K562 (cell line): Measurements from ENCODE around the gene ADAMTS14. TPM values are rescaled to one million over a fixed set of nuclear protein-coding genes. Genes with fewer than 3 reads are reported as not detected.

Experiments used
- C11orf30 ChIP-seq: fragments of 450-650 bp; IDR thresholded peaks from 2 replicates; pipeline ENCODE4 v1.6.1; 2016; ENCODE audit warnings: low read depth, mild to moderate bottlenecking
- FOXA1 ChIP-seq: fragments of 450-650 bp; IDR thresholded peaks from 2 replicates; pipeline ENCODE4 v1.6.1; 2016; ENCODE audit warnings: mild to moderate bottlenecking, borderline replicate concordance
- MXI1 ChIP-seq: IDR thresholded peaks from 2 replicates; pipeline ENCODE4 v1.6.1; 2011; ENCODE audit warnings: low read depth, mild to moderate bottlenecking, improper control_type of control experiment, low read length
- MYC ChIP-seq, 2 experiments: fragments of 250-450 bp in 1 of 2; sonication (Bioruptor Pico) in 1 of 2; IDR thresholded peaks; 2 replicates each; pipeline versions ENCODE4 v1.5.1 to v1.6.1; 2012 to 2021; ENCODE audit warnings: low read depth in 2 of 2, borderline replicate concordance in 1 of 2, improper control_type of control experiment in 1 of 2, low read length in 1 of 2, mild to moderate bottlenecking in 1 of 2, moderate library complexity in 1 of 2
- PRMT5 ChIP-seq: sonication (generic); formaldehyde crosslinking; IDR thresholded peaks from 2 replicates; pipeline ENCODE4 v1.5.0; 2020; ENCODE audit warnings: missing genetic modification reagents
- SPI1 ChIP-seq: IDR thresholded peaks from 2 replicates; pipeline ENCODE4 v1.6.1; 2011; ENCODE audit warnings: low read depth, low read length, control low read depth, borderline replicate concordance
- TCF7L2 ChIP-seq: fragments of 150-350 bp; IDR thresholded peaks from 2 replicates; pipeline ENCODE4 v1.6.1; 2016; ENCODE audit warnings: low read depth, mild to moderate bottlenecking, low read length, moderate library complexity
- ZNF282 ChIP-seq: sonication (generic); formaldehyde crosslinking; IDR thresholded peaks from 2 replicates; pipeline ENCODE4 v1.8.1; 2023; ENCODE audit warnings: missing genetic modification reagents
- polyA plus RNA-seq, 8 experiments: library from polyadenylated mRNA; depleted of rRNA in 4 of 8; stranded (reverse) in 5 of 8; unstranded in 3 of 8; fragments of >200 nt; fragmentation: Nextera tagmentation in 2 of 8; fragmentation: Illumina TruSeq in 1 of 8; extraction: Ambion mirVana in 2 of 8; extraction: Trizol in 1 of 8; gene quantifications; 2 replicates each; pipeline versions ENCODE4 v1.2.1 to v1.2.3, GENCODE V29; 2011 to 2014; ENCODE audit warnings: inconsistent platforms in 1 of 8, missing spikeins in 1 of 8
- total RNA-seq, 7 experiments: library from RNA; depleted of rRNA in 6 of 7; stranded (reverse); fragments of >200 nt in 6 of 7; fragmentation: Illumina TruSeq in 2 of 7; extraction: Trizol in 2 of 7; gene quantifications; 2 replicates each; pipeline versions ENCODE4 v1.2.1 to v1.2.3, GENCODE V29; 2011 to 2021; ENCODE audit warnings: low replicate concordance in 1 of 7
- TF ChIP-seq, protein P1 (sequence below): fragments of 450-650 bp; conservative IDR thresholded peaks from 2 replicates; pipeline ENCODE4 v1.6.1; 2016; ENCODE audit warnings: missing genetic modification characterization, low read depth, mild to moderate bottlenecking, missing compliant biosample characterization, moderate library complexity
- TF ChIP-seq, protein P2 (sequence below), 2 experiments: fragments of 200-800 bp in 1 of 2; sonication (Bioruptor generic) in 1 of 2; sonication (generic) in 1 of 2; formaldehyde crosslinking in 1 of 2; IDR thresholded peaks in 1 of 2; conservative IDR thresholded peaks in 1 of 2; 2 replicates each; pipeline versions ENCODE4 v1.5.0 to v1.6.1; 2016 to 2020; ENCODE audit warnings: missing compliant biosample characterization in 1 of 2, missing genetic modification characterization in 1 of 2, missing genetic modification reagents in 1 of 2
- TF ChIP-seq, protein P3 (sequence below): fragments of 250-450 bp; sonication (Bioruptor Pico); IDR thresholded peaks from 2 replicates; pipeline ENCODE4 v1.4.0; 2020; ENCODE audit warnings: mild to moderate bottlenecking, moderate library complexity
- TF ChIP-seq, protein P4 (sequence below): fragments of 250-450 bp; sonication (Bioruptor Pico); IDR thresholded peaks from 2 replicates; pipeline ENCODE4 v1.8.0; 2022; ENCODE audit warnings: moderate library complexity, mild to moderate bottlenecking, inconsistent platforms
- TF ChIP-seq, protein P5 (sequence below): IDR thresholded peaks from 2 replicates; pipeline ENCODE4 v1.6.1; 2011; ENCODE audit warnings: borderline replicate concordance, low read depth, mild to moderate bottlenecking, moderate library complexity, low read length; ENCODE audit not compliant: insufficient read depth, poor library complexity, severe bottlenecking
- TF ChIP-seq, protein P6 (sequence below): sonication (generic); formaldehyde crosslinking; IDR thresholded peaks from 2 replicates; pipeline ENCODE4 v1.8.0; 2022; ENCODE audit warnings: missing genetic modification reagents, mild to moderate bottlenecking, borderline replicate concordance

Gene ADAMTS14
- total and polyA plus RNA-seq, 9 of the 15 experiments (the other 6 are each of a cell fraction or from before 2014, with no cell fraction given): 0.04 to 37.4 (median 15.9) TPM

DNA sequence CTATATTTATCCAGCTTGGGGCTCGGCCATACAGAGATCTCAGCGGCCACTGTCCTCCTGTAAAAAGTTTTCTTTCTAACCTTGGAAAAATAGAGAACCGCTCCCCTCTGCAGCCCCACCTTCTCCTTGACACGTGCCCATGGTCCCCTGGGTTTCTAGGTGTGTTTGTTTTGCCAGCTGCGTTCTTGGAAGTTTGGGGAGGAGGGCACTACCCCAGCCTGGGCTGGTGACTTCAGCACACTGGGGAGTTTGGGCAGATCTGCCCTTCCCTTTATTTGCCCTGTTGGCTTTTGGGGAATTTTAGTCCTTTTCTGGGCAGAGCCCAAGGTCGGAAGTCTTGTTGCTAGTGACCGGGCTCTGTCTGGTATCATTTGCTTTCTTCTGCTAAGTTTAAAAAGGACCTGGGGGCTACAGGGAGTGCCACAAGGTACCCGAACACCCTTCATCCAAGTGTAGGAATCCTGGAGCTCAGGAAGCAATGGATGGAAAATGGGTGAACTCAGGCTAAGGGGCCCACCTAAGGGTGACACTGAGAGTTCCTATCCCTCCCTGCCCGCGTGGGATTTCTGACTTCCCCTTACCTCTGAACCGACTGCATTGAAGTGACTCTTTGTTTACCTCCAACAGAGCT is 1.7 kb downstream of the ADAMTS14 start (continued):
- TF ChIP-seq TCF7L2 (no peak), C11orf30 (no peak), MXI1 (0 out of 2 replicates have a peak, but pooled peaks have one; percentile 28), MYC (IDR thresholded peaks at IDR 0.05; ENCODE audit: low read depth, low read length) (no peak; the same call in 1 of the 2 replicates), MYC (CRISPR knock-in tag; IDR thresholded peaks at IDR 0.05; ENCODE audit: borderline replicate concordance, low read depth) (no peak), SPI1 (peak; percentile 7; the same call in 1 of the 2 replicates), FOXA1 (no peak), PRMT5 (no peak), ZNF282 (no peak)
- TF ChIP-seq, protein P1, sequence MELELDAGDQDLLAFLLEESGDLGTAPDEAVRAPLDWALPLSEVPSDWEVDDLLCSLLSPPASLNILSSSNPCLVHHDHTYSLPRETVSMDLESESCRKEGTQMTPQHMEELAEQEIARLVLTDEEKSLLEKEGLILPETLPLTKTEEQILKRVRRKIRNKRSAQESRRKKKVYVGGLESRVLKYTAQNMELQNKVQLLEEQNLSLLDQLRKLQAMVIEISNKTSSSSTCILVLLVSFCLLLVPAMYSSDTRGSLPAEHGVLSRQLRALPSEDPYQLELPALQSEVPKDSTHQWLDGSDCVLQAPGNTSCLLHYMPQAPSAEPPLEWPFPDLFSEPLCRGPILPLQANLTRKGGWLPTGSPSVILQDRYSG: peak; percentile 70; the same call in 1 of the 2 replicates
- TF ChIP-seq, protein P2, sequence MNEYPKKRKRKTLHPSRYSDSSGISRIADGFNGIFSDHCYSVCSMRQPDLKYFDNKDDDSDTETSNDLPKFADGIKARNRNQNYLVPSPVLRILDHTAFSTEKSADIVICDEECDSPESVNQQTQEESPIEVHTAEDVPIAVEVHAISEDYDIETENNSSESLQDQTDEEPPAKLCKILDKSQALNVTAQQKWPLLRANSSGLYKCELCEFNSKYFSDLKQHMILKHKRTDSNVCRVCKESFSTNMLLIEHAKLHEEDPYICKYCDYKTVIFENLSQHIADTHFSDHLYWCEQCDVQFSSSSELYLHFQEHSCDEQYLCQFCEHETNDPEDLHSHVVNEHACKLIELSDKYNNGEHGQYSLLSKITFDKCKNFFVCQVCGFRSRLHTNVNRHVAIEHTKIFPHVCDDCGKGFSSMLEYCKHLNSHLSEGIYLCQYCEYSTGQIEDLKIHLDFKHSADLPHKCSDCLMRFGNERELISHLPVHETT (CRISPR knock-in tag; conservative IDR thresholded peaks at IDR 0.05 in 1 of 2, IDR thresholded peaks at IDR 0.05 in 1 of 2): peak in 1 of 2 experiments; percentile 18; a peak in 1 of 4 replicates
- TF ChIP-seq, protein P3, sequence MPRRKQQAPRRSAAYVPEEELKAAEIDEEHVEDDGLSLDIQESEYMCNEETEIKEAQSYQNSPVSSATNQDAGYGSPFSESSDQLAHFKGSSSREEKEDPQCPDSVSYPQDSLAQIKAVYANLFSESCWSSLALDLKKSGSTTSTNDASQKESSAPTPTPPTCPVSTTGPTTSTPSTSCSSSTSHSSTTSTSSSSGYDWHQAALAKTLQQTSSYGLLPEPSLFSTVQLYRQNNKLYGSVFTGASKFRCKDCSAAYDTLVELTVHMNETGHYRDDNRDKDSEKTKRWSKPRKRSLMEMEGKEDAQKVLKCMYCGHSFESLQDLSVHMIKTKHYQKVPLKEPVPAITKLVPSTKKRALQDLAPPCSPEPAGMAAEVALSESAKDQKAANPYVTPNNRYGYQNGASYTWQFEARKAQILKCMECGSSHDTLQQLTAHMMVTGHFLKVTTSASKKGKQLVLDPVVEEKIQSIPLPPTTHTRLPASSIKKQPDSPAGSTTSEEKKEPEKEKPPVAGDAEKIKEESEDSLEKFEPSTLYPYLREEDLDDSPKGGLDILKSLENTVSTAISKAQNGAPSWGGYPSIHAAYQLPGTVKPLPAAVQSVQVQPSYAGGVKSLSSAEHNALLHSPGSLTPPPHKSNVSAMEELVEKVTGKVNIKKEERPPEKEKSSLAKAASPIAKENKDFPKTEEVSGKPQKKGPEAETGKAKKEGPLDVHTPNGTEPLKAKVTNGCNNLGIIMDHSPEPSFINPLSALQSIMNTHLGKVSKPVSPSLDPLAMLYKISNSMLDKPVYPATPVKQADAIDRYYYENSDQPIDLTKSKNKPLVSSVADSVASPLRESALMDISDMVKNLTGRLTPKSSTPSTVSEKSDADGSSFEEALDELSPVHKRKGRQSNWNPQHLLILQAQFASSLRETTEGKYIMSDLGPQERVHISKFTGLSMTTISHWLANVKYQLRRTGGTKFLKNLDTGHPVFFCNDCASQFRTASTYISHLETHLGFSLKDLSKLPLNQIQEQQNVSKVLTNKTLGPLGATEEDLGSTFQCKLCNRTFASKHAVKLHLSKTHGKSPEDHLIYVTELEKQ (CRISPR knock-in tag): peak; percentile 76; the same call in 1 of the 2 replicates
- TF ChIP-seq, protein P4, sequence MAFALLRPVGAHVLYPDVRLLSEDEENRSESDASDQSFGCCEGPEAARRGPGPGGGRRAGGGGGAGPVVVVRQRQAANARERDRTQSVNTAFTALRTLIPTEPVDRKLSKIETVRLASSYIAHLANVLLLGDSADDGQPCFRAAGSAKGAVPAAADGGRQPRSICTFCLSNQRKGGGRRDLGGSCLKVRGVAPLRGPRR (CRISPR knock-in tag): no peak
- TF ChIP-seq, protein P5, sequence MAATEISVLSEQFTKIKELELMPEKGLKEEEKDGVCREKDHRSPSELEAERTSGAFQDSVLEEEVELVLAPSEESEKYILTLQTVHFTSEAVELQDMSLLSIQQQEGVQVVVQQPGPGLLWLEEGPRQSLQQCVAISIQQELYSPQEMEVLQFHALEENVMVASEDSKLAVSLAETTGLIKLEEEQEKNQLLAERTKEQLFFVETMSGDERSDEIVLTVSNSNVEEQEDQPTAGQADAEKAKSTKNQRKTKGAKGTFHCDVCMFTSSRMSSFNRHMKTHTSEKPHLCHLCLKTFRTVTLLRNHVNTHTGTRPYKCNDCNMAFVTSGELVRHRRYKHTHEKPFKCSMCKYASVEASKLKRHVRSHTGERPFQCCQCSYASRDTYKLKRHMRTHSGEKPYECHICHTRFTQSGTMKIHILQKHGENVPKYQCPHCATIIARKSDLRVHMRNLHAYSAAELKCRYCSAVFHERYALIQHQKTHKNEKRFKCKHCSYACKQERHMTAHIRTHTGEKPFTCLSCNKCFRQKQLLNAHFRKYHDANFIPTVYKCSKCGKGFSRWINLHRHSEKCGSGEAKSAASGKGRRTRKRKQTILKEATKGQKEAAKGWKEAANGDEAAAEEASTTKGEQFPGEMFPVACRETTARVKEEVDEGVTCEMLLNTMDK: no peak
- TF ChIP-seq, protein P6, sequence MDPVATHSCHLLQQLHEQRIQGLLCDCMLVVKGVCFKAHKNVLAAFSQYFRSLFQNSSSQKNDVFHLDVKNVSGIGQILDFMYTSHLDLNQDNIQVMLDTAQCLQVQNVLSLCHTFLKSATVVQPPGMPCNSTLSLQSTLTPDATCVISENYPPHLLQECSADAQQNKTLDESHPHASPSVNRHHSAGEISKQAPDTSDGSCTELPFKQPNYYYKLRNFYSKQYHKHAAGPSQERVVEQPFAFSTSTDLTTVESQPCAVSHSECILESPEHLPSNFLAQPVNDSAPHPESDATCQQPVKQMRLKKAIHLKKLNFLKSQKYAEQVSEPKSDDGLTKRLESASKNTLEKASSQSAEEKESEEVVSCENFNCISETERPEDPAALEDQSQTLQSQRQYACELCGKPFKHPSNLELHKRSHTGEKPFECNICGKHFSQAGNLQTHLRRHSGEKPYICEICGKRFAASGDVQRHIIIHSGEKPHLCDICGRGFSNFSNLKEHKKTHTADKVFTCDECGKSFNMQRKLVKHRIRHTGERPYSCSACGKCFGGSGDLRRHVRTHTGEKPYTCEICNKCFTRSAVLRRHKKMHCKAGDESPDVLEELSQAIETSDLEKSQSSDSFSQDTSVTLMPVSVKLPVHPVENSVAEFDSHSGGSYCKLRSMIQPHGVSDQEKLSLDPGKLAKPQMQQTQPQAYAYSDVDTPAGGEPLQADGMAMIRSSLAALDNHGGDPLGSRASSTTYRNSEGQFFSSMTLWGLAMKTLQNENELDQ (CRISPR knock-in tag): no peak
